Psoas muscle (tissue), 8 donors: Measurements from ENCODE around the gene CDK11B. TPM values are rescaled to one million over a fixed set of nuclear protein-coding genes. Genes with fewer than 3 reads are reported as not detected.
A peak's percentile ranks its signal among the peaks of the same experiment; 100 is the strongest.

Experiments
- ATAC-seq, 4 donors: fragments of 200-7000 bp; cut with Tn5 transposase; one replicate each; pipeline ENCODE4 v1.9.1; 2020; ENCODE audit warnings: moderate library complexity in 3 of 4, mild to moderate bottlenecking in 2 of 4
- DNase-seq, 2 donors: peaks; one replicate each; pipeline ENCODE4 v3.0.0-alpha.2; 2020
- H3K27ac ChIP-seq: fragments of 200-600 bp; one replicate; pipeline ENCODE4 v1.8.0; 2022
- H3K27me3 ChIP-seq, 3 donors: fragments of 200-600 bp in 1 of 3; one replicate each; pipeline versions ENCODE4 v1.6.1 to v1.8.0; 2013 to 2022; ENCODE audit warnings: low read length in 2 of 3, mild to moderate bottlenecking in 2 of 3, moderate library complexity in 1 of 3; ENCODE audit not compliant: insufficient read depth in 3 of 3
- H3K36me3 ChIP-seq, 2 donors: fragments of 200-600 bp in 1 of 2; one replicate each; pipeline versions ENCODE4 v1.6.1 to v1.8.0; 2013 to 2022; ENCODE audit warnings: low read depth in 1 of 2, mild to moderate bottlenecking in 1 of 2, moderate library complexity in 1 of 2; ENCODE audit not compliant: insufficient read depth in 1 of 2
- H3K4me1 ChIP-seq: fragments of 200-600 bp; one replicate; pipeline ENCODE4 v1.8.0; 2022
- H3K4me3 ChIP-seq: fragments of 200-600 bp; one replicate; pipeline ENCODE4 v1.8.0; 2022; ENCODE audit warnings: mild to moderate bottlenecking
- H3K9me3 ChIP-seq: fragments of 200-600 bp; one replicate; pipeline ENCODE4 v1.8.0; 2022
- WGBS, 3 donors: extraction: QIAGEN DNeasy Blood & Tissue Kit; methylation state at CpG; one replicate each; pipeline versions ENCODE4 v1.1.6 to v1.1.7; 2013; 5-methylcytosine and 5-hydroxymethylcytosine counted together
- intact Hi-C, 2 donors: fragments of 100-400 bp; cut with DNase I; formaldehyde crosslinking; loops; one replicate each; pipeline versions ENCODE4 v1.11.0 to v1.14.2; 2022
- polyA plus RNA-seq, 3 donors: library from polyadenylated mRNA; stranded (reverse); fragments of 200-250 nt; gene quantifications; one replicate each; pipeline ENCODE4 v1.2.3, GENCODE V29; 2013
- total RNA-seq, 4 donors: library from RNA; stranded (reverse); fragmentation: NEBNext Ultra II Directional in 2 of 4; extraction: Animal tissue kit (Norgen Biotek cat#: 25700) in 2 of 4; gene quantifications; one replicate each; pipeline versions ENCODE4 v1.2.1 to v1.2.4, GENCODE V29; 2021 to 2023
- TF ChIP-seq, protein P1 (sequence below): fragments of 200-600 bp; IDR thresholded peaks from one replicate; pipeline ENCODE4 v1.8.0; 2022; ENCODE audit warnings: antibody characterized with exemption
- donor health status: healthy with polysubstance abuse.
- donor health status: DM: no; HTN: no; CAD: no; lungs with moderate emphysema.
- donor health status: Bipolar disorder and iron deficiency.
- donor health status: healthy.
- donor health status: DM: yes; HTN: yes; CAD: no.
- donor health status: DM: no; HTN: no; CAD: no.
- donor health status: DM: no; HTN: no; CAD: no.
- donor health status: DM: yes; HTN: yes; CAD: no.

CDK11B gene
- total and polyA plus RNA-seq, 7 donors = 30.6 to 72.8 (median 42.1) TPM

DNA sequence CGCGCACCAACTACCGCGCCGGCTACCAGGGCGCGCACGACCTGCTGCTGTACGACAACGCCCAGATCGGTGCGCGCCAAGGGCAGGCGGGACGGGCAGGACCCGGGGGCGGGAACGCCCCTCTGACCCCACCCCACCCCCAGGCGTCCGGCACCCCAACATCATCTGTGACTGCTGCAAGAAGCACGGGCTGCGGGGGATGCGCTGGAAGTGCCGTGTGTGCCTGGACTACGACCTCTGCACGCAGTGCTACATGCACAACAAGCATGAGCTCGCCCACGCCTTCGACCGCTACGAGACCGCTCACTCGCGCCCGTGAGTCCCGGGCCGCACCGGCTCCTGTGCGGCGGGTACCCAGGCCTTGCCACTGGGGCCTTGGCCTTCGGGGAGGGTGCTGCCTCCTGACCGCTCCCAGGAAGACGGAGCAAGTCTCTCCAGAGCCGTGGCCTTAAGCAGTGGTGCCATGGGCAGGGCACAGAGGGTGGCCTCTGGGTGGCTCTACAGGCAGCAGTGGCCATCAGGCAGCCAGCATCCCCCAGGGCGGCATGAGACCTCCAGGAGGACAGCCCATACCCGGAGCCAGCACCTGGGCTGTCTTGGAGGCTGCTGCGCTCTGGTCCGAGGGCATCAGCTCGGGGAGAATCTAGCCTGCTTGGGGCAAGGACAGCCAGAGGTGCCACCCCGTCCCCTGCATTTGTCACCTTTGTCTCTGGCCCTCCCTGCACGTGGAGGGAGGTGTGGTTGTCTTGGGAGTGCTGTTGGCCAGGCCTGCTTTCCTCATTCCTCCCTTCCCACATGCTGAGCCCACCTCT, 35.0 kb downstream of the CDK11B start:
- DNase-seq (peak; percentile 19 to 44), ATAC-seq (no peak)
- peaks cover 0 to 44% of the 10 kb centered on the region in 2 donors for H3K36me3 ChIP-seq
- H3K4me1 ChIP-seq = peaks cover 52% of the 10 kb centered on the region
- intact Hi-C loops = no loop called here
- H3K27ac ChIP-seq = no peak overlapping the region
- TF ChIP-seq, protein P1, sequence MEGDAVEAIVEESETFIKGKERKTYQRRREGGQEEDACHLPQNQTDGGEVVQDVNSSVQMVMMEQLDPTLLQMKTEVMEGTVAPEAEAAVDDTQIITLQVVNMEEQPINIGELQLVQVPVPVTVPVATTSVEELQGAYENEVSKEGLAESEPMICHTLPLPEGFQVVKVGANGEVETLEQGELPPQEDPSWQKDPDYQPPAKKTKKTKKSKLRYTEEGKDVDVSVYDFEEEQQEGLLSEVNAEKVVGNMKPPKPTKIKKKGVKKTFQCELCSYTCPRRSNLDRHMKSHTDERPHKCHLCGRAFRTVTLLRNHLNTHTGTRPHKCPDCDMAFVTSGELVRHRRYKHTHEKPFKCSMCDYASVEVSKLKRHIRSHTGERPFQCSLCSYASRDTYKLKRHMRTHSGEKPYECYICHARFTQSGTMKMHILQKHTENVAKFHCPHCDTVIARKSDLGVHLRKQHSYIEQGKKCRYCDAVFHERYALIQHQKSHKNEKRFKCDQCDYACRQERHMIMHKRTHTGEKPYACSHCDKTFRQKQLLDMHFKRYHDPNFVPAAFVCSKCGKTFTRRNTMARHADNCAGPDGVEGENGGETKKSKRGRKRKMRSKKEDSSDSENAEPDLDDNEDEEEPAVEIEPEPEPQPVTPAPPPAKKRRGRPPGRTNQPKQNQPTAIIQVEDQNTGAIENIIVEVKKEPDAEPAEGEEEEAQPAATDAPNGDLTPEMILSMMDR = no peak
- no peak overlapping the region for H3K4me3 ChIP-seq
- H3K9me3 ChIP-seq = no peaks in the 10 kb centered on the region
- 91 to 93% (median 92%) methylated on average over 39 to 51 of the region's 51 CpGs for WGBS, 3 donors
- no peaks in the 10 kb centered on the region for H3K27me3 ChIP-seq

DNA sequence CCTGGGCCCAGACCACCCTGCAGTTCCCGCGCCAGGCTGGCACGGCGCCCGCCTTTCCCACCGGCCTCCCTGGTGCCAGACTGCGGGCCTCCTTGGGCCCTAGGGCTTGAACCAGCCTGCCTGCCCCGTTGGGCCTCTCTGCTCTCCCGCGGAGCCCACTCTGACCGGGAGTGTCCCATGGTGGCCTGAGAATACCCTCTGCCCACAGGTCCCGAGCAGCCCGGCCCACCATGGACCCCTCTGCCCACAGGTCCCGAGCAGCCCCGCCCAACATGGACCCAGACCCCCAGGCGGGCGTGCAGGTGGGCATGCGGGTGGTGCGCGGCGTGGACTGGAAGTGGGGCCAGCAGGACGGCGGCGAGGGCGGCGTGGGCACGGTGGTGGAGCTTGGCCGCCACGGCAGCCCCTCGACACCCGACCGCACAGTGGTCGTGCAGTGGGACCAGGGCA, 35.6 kb downstream of the CDK11B start:
- intact Hi-C loops = no loop called here
- Histone ChIP-seq H3K36me3 (peaks cover 0 to 44% of the 10 kb centered on the region in 2 donors), H3K9me3 (no peaks in the 10 kb centered on the region), H3K27ac (peak overlapping the region; percentile 85), H3K4me3 (no peak overlapping the region), H3K27me3 (no peaks in the 10 kb centered on the region), H3K4me1 (peaks cover 52% of the 10 kb centered on the region)
- TF ChIP-seq, protein P1 = no peak
- DNase-seq (peak in 1 of 2 donors; percentile 54), ATAC-seq (no peak)
- 90 to 93% (median 92%) methylated on average over 32 to 33 of the region's 33 CpGs for WGBS, 3 donors

DNA sequence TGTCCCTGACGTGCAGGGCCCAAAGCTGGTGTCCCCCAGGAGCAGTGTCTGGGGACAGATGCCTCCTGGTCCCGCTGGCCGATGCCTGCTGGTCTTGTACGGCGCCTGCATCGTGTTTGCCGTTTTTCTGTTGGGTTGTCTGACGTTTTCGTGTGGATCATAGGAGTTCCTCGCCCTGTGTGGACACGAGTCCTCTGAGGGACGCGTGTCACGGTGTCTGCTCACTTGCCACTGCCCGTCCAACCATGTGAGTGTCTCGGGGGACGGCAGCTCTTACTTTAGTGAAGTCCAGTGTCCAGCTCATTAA, 36.1 kb downstream of the CDK11B start:
- DNase-seq (no peak), ATAC-seq (no peak)
- peaks cover 0 to 44% of the 10 kb centered on the region in 2 donors for H3K36me3 ChIP-seq
- no peak overlapping the region for H3K4me3 ChIP-seq
- H3K4me1 ChIP-seq = peaks cover 52% of the 10 kb centered on the region
- 59 to 78% (median 65%) methylated on average over 17 of the region's 17 CpGs for WGBS, 3 donors
- intact Hi-C loops = no loop called here
- H3K9me3 ChIP-seq = no peaks in the 10 kb centered on the region
- H3K27ac ChIP-seq = peak overlapping the region; percentile 85
- H3K27me3 ChIP-seq = no peaks in the 10 kb centered on the region
- TF ChIP-seq, protein P1 = no peak

DNA sequence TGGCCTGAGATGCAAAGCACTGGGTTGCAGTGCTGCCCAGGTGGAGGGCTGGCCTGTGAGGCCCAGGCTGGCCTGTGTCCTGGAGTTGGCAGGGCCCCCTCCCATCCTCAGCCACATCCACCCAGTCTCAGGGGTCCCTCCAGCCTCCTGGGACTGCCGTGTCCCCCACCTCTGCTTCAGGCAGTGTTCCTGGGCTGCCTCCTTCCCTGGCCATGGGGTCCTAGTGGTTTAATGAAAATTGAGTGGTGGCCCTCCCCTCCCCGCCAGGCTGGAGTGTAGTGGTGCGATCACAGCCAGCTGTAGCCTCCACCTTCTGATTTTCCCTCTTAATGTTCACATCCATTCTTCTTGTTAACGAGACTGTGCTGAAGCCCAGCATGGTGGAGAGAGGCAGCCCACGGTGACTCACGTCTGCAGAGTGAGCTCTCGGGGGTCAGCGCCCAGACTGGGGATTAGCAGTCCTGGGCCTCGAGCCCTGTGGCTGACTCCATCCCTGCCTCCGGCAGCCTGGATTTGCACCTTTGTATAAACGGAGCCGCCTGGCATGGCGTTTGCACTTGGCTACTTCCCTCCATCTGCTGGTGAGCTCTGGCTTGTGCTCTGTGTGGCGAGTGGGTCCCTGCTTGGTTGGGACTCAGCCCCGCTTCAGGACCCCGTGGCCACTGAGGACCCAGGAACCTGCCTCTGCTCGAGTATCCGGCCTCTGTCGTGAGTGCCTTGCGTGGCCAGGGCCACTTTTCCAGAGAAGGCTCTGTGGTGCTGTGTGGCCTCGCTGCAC, 36.6 kb downstream of the CDK11B start:
- TF ChIP-seq, protein P1 = no peak
- WGBS, 3 donors = 30 to 48% (median 39%) methylated on average over 21 of the region's 21 CpGs
- Histone ChIP-seq H3K36me3 (peaks cover 0 to 43% of the 10 kb centered on the region in 2 donors), H3K27me3 (no peaks in the 10 kb centered on the region), H3K4me3 (no peak overlapping the region), H3K4me1 (peaks cover 56% of the 10 kb centered on the region), H3K27ac (peak overlapping the region; percentile 85), H3K9me3 (no peaks in the 10 kb centered on the region)
- DNase-seq (peak; percentile 69 to 94), ATAC-seq (peak; percentile 73 to 88 (median 80))
- intact Hi-C loops = no loop called here
